ENCODE results near the gene GALNT13. TPM values are rescaled to one million over a fixed set of nuclear protein-coding genes. Genes with fewer than 3 reads are reported as not detected.

Gene GALNT13
- total and polyA plus RNA-seq, 2 of the 13 experiments (the other 11 are each of a cell fraction or from before 2014, with no cell fraction given): 1.3 to 5.0 TPM

- TF ChIP-seq ZNF318 (CRISPR knock-in tag; IDR thresholded peaks at IDR 0.05) (no peak), DZIP1 (CRISPR knock-in tag; IDR thresholded peaks at IDR 0.05) (no peak), CHD2 (IDR thresholded peaks at IDR 0.05; ENCODE audit: low read depth, low read length) (no peak), ZNF614 (CRISPR knock-in tag; IDR thresholded peaks at IDR 0.05; ENCODE audit: borderline replicate concordance) (peak; percentile 65; the same call in 1 of the 2 replicates), RELA (CRISPR knock-in tag; IDR thresholded peaks at IDR 0.05) (no peak), HNF1B (CRISPR knock-in tag; IDR thresholded peaks at IDR 0.05) (peak; percentile 95), CEBPG (CRISPR knock-in tag; IDR thresholded peaks at IDR 0.05) (peak; percentile 75), KLF11 (CRISPR knock-in tag; IDR thresholded peaks at IDR 0.05) (0 out of 2 replicates have a peak, but pooled peaks have one; percentile 29), SNAPC4 (CRISPR knock-in tag; IDR thresholded peaks at IDR 0.05) (no peak), SRSF9 (IDR thresholded peaks at IDR 0.05; ENCODE audit: borderline replicate concordance, insufficient read depth, low read depth, low read length, poor library complexity, severe bottlenecking) (no peak), SMARCE1 (IDR thresholded peaks at IDR 0.05; ENCODE audit: borderline replicate concordance) (no peak)
These were observed 578.4 kb downstream of the GALNT13 start (continued) for GRCh38 chr2:154449951-154450658.
